NCI-H2227 (cell line): Measurements from ENCODE around the gene ATP1A4.
A peak's percentile ranks its signal among the peaks of the same experiment; 100 is the strongest.
"Not testable (repeated sequence)": the region's sequence is repeated elsewhere in the genome, so short reads cannot be mapped to it uniquely, and the experiment has no call there.

ENCODE experiments used
- DNase-seq: peaks from one replicate; lab custom pipeline; 2025; ENCODE audit not compliant: unreplicated experiment; lab: John Stamatoyannopoulos, UW

Gene ATP1A4

DNA sequence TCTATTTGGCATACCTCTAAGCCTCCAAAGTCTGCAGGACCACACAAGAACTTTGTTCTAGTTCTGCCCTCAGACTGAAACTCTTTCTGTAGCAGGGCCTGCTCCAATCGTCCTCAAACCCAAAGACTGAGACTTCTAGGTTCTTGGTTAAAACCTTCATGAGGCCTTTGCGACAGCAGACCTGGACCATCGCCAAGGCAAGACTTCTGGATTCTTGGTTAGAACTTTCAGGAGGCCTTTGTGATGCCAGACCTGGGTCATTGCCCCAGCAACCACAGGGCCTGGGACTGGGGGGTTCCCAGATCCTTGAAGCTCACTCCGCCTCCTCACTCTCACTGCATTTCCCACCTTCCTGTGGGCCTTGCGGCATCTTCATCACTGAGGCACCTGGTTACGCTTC lies at the start of gene ATP1A4:
Gene ATP1A4, plus strand, starts transcription at position 301 of the 400 bp plus-strand sequence. CDS start 438 bp downstream, outside the sequence.
- DNase-seq = no peak

DNA sequence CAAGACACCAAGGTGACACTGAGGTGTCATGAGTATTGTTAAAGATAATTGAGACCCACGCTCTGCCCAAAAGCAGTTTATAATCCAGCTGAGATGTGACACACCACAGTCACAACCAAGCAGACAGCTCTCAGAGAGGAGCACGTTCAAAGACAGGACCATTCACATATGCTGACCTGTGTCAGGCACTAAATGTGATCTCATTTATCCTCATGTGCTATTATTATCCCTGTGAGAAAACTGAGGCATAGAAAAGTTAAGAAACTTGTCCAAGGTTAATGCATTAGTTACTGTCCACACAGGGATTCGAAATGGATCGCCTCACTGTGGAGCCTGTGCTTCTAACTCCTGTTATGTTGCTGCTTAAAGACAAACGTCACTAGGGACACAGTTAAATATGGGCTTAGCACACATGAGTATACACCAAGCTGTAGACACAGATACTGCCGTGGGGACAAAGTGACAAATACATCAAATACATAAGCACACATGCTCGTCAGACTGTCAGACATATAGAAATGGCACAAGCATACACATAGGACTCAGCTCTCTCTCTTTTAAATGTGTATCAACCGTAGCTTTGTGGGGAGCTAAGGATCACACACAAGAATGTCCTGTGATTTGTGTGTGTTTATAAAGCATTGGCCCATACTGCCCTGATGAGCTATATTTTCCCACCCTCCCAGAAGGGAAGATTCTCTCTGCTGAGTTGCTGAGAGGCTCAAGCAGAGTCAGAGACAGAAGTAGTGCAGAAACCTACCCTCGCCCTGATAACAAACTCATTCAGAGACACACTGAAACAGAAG lies 49.5 kb upstream of the ATP1A4 start:
- DNase-seq = no peak

DNA sequence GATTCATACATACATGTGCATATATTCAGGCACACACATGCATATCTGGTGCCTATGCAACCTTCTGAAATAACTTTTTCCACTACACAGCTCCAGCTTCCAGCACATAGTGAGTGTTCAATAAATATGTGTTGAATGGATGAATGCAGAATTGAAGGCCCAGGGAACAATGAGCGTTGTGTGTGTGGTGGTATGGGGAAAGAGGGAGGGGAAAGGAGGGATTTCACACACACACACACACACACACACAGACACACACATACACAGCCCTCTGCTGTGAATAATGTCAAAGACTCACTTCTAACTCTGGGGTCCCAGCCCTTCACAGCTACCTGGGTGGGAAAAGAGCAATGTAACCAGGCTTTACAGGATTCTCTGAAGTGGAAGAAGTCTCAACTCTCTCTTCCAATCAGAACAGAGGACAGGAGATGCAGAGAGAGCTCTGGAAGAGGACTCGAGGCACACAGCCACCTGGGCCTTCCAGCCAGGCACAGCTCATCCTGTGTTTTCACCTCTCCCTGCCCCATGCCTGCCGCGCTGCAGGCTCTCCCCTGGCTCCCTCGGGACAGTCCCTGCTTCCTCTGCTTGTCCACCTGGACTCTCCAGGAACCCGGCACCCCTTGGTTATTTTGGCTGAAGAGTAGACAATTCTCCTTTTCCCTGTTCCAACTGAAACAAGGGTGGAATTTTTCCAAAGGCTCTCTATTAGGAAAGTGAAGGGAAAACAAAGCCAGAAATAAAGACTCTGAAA lies 47.6 kb upstream of the ATP1A4 start:
- no peak for DNase-seq

DNA sequence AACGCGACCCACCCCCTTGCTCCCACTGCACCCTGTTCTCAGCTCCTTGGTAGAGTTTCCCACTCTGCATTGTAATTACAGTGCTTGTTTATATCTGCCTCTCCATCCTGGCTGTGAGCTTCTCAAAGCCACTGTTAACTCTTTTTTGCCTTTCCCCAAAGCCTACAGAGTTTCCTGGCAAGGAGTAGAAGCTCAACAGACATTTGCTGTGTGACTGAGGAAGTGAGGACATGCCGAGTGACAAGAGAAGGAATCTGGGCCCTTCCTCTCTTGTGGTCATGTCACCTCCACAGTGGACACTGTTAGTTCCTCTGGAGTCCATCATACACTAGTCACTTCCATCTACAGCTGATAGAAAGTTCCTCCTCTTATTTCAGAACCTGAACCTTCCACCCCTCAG lies 46.9 kb upstream of the ATP1A4 start:
- peak; percentile 15 for DNase-seq

DNA sequence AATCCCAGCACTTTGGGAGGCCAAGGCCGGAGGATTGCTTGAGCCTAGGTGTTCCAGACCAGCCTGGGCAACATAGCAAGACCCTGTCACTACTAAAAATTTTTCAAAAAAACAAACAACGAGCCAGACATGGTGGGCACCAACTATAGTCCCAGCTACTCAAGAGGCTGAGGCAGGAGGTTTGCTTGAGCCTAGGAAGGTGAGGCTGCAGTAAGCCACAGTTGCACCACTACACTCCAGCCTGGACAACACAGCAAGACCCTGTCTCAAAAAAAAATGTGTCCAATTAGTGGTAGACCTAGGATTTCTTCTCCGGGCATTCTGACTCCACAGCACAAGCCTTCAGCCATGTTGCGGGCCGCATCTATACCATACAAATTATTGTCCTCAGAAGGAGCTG lies 46.2 kb upstream of the ATP1A4 start:
- DNase-seq = no peak

DNA sequence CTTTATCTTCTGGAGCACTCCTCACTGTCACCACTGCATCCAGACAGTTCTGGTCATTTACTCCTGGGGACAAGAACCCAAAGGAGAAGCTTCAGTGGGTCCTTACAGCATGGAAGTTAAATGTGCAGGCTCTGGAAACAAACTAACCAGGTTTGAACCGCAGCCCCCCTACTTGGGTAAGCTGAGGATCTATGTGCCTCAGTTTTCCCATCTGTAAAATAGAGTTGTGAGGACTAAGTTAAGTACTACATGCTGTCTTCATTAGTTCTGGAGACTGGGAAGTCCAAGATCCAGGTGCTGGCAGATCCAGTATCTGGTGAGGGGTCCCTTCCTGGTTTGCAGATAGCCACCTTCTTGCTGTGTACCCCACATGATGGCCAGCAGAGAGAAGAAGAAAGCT lies 43.9 kb upstream of the ATP1A4 start:
- no peak for DNase-seq

DNA sequence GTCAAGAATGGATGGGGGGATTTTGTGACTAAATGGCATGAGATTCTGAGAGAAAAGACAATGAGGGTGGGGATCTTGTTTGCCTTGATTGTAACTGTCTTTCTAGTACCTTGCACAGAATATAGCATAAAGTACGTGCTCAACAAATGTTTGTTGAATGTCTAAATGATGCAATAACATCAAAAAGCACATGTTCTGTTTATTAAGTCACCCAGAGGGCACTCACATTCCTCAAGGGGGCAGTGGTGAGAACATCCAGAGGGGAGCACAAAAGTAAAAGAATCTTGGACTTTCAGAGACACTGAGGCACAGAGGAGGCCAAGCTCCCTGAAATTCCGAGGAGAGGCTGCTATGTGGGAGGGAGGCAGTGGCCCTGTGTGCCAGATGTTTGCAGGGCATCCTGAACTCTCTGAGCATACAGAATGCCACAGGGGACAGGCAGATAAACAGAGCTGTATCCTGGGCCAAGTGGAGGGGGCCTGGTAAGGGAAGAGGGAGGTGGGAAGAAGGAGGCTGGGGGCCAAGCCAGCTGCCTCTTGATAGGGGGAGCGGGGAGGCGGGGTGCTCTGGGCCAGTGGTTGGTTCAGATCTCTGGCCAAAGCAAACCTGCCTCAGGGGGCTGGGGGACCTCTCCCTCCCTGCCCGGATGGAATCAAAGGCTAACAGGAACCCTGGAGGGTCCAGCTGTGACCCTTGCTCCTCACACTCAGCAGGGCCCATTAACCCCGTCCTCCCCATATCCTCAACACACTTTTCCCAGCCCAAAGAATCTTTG lies 42.3 kb upstream of the ATP1A4 start:
- DNase-seq = peak; percentile 34

DNA sequence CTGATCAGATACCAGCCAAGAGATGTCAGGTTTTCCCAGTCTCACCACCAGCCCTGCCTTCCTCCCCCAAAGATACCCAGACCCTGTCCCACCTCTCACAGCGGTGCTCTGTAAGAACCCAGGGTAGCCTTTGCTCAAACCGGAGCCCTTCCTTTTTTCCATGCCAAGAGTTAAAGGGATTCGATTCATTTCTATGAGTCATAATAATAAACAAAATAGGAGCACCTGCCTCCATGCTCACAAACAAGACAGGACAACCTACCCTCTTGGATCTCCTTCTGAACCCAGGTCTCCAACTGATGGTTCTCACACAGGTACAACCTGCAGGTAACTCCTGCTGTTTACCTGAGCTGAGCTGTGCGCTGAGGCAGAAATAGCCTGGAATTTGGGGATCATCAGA lies 41.7 kb upstream of the ATP1A4 start:
- DNase-seq = no peak

DNA sequence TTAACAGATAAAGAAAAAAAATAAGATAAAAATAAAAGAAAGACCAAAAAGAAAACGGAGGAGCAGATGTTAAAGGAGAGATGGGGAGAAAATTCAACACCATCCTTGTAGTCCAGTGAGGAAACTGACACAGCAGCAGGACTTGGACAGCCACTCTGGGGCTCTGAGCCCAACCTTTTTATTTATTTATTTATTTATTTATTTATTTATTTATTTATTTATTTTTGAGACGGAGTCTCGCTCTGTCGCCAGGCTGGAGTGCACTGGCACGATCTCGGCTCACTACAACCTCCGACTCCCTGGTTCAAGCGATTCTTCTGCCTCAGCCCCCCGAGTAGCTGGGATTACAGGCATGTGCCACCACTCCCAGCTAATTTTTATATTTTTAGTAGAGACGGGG lies 39.9 kb upstream of the ATP1A4 start:
- not testable (repeated sequence) for DNase-seq

DNA sequence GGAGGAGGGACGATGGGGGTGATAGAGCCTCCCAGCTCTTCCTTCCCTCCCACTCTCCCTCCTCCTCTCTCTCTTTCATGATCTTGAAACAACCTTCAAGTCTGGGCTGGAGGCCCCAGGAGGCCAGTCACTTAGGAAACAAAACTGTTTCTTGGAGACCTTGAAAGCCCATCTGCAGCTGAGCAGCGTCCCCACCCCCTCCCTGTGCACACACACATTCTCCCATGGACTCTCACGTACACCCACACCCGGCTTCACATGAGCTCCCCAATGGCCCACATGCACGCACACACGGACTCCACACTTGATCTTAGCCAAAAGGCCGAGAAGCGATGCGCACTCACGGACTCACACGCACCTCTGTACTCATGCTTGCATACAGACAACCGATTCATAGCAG lies 39.0 kb upstream of the ATP1A4 start:
- DNase-seq = no peak

DNA sequence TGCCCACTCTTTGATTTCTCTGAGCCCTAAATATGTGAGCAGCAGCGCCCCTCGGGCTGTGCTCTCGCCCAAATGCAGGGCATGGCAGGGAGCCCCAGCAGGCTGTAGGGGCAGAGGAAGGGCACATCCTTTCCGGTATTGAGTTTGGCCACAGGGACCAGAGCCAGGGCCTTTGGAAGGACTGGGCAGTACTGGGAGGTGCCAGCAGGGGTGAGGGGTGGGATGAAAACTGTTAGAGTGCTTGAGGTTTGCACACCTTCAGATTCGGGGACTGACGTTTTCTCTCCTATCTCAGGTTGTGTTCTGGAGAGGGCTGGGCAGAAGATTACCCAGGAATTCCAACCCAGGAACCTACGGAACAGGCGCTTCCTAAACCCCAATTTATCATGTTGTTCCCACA lies 38.0 kb upstream of the ATP1A4 start:
- DNase-seq = no peak

DNA sequence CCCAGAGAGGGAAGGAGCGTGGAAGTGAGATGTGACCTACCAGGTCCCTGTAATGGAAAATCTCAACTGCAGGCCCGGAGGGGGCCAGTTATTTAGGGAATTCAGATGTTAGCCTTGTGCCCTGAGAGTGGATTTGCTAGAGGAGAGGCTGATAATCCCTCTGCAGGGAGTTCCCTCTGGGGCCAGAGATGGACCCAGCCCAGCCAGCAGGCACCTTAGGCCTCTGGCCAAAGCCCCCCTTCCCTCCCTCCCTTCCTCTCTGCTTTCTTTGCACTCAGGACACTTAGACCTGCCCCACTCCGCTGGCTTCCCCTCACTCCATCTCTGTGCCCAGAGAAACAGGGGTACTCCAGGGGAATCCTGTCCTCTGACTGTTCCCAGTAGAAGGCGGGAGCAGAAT lies 37.3 kb upstream of the ATP1A4 start:
- no peak for DNase-seq

DNA sequence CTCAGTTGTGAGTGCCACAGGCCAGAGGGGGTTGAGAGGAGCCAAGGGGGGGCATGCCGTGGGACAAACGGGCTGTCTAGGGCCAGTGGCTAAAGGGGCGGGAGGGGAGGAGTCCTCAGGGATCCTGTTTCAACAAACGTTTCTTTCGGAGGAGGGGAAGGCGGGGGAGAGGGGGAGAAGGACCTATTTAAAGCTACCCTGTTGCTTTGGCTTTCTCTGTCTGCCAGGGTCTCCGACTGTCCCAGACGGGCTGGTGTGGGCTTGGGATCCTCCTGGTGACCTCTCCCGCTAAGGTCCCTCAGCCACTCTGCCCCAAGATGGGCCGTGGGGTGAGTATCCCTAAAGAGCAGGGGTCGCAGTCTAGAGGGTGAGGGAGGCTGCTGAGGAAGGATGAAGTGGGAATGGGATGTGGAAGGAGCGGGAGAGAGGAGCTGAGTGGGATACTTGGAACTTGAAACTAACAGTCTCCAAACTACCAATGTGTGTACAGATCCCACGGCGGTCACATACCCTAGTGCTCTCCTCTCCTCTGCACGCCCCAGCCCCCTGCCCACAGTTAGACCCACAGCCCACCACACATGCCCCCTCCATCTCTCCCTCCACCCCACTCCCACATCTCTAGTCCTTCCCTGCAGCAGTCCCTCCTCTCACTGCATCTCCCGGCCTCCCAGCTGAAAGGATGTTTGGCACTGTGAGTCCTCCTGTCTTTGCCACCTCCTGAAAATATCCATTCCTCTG lies 35.7 kb upstream of the ATP1A4 start, which contains the start of gene ATP1A2:
Gene ATP1A2, plus strand, starts transcription at position 215 of the 738 bp plus-strand sequence. Its CDS starts 103 bp downstream, at position 318.
- DNase-seq = no peak

DNA sequence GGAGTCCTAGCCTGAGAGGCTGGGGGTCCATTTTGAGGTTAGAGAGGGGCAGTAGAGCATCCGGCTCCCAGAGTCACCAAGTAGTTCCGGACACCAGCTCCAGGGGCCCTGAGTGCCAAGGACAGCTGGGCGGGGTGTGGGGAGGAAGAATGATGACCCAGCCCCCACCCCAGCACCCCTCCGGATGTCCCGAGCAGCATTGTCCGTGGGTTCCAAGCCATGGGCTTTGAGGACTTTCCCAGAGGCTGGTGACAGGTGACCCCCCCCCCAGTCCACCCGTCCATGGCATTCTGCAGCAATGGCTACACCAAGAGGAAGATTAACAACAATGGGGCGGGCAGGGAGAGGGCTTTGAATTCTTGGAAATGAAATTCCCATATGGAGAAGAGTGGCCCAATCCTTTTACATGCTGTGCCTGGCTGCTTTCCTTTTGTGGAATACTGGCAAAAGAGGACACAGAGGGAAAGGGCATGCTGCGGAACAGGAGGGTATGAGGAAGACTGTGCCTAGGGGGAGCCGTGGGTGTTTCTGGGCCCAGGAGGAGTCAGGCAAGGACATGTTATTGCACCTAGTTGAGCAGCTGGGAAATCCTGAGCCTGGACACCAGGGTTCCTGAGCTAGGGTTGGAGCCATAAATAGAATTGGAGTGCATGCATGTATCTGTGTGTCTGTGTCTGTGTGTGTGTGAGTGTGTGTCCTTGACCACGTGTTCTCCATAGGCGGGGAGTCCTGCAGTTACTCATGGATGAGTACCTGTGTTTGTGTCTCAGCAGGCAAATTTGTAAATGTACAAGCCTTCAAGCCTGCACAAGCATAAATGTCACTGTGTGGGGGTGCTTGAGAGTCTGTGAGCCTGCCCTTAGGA lies 34.9 kb upstream of the ATP1A4 start:
- peak; percentile 15 for DNase-seq

DNA sequence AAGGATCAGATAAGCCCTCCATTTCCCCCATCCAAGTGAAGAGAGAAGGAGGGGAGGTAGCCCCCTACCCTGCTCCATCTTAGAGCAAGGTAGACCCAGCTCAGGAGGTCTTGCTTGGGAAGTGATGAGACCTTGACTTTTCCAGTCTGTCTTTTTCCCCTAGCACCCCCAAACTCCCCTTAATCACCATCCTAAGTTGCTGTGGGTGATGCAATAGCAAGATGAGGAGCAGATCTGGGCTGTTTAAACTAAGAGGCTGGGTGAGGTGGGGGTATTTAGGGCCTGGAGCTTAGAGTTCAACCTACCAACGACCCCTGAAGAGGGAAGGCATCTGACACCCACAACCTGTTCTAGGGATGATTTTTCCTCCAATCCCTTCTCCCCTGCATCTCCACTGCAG lies 34.1 kb upstream of the ATP1A4 start:
- no peak for DNase-seq

DNA sequence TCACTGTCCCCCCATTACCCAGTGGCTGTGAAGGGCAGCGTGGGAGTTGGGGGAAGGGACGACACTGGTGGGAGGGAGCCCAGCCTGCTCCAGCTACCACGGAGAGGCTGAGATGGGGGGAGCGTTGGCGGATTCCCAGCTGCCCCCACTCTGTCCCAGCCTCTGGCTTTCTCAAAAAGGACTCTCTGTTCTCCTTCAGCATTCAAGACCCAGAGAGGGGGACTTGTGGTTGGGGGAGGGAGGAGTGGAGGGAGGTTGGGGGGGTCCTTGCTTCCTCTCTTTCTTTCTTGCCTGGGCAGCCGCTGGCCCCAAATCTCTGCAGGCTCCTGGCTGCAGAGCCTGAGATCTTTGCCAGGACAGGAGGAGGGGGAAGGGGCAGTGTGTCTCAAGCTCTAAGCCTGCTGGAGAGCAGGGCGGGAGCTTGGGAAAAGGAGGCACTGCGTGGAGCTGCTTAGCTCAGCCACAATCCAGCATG lies 33.7 kb upstream of the ATP1A4 start:
- peak; percentile 13 for DNase-seq

DNA sequence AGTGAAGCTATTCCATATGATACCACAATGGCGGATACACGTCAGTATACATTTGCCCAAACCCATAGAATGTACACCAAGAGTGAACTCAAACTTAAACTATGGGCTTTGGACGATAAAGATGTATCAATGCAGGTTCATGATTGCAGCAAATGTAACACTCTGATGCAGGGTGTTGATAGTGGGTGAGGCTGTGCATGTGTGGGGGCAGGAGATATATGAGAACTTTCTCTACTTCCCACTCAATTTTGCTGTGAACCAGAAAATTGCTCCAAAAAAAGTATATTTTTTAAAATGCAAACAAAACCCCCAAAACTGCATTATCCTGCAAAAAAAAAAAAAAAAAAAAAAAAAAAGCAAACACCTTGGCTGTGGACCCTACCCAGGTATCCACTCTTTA lies 32.5 kb upstream of the ATP1A4 start:
- DNase-seq = no peak

DNA sequence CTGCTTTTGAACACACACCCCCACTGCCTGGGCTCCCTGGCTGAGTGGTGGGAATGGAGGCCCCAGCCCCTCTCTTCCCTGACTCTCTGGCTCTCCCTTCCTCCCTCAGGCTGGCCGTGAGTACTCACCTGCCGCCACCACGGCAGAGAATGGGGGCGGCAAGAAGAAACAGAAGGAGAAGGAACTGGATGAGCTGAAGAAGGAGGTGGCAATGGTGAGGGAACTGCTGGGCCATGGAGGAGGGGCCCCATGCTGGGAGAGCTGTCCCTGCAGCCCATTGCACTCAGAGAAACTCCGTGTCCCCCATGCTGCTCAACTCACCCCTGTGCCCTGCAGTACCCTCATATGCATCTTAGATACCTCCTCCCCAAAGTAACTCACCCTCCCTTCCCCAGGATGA lies 30.6 kb upstream of the ATP1A4 start:
- no peak for DNase-seq

DNA sequence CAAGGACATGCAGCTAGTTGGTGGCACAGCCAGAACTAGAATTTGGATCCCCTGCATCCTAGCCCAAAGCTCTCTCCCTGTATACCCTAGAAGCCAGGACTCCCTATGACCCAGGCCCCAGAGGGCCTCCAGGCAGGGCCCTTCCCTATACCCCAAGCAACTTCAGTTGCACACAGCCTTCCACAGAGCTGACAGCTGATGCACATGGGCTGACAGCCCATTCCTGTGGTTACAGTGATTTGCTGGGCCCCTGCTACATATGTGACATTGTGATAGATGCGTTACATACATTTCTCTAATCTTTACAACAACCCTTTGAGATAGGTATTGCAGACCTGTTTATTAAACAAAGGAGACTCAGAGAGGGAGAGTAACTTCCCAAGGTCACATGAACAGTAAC lies 30.0 kb upstream of the ATP1A4 start:
- DNase-seq = no peak

DNA sequence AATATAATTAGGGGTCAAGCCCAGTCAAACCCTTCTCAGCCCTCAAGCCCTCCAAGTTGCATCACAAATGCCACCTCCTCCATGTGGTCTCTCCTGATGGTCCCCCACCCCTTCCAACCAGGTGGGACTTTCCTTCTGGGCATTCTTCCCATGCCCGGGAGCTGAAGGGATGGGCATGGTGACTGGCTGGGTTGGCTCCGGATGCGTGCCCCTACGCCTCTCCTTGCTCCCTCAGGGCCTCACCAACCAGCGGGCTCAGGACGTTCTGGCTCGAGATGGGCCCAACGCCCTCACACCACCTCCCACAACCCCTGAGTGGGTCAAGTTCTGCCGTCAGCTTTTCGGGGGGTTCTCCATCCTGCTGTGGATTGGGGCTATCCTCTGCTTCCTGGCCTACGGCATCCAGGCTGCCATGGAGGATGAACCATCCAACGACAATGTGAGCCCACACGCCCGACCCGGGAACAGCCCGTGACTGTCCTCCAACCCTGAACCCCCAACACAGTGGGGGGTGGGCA lies 28.4 kb upstream of the ATP1A4 start:
- no peak for DNase-seq
